Retina (tissue), 1 donor: ENCODE results near the gene URM1.

Source experiments
- DNase-seq: peaks from one replicate; pipeline ENCODE4 v3.0.0-alpha.2; 2016

URM1 gene

GRCh38 chr9:128389395-128390149 lies 18.4 kb downstream of the URM1 start:
- DNase-seq: no peak

- no peak for DNase-seq
These were observed 19.1 kb downstream of the URM1 start for GRCh38 chr9:128390150-128390812.

- no peak for DNase-seq
These were observed 19.9 kb downstream of the URM1 start for GRCh38 chr9:128390813-128391711.

GRCh38 chr9:128391956-128392301 lies 20.8 kb downstream of the URM1 start:
- DNase-seq: no peak

GRCh38 chr9:128392302-128393144 lies 21.3 kb downstream of the URM1 start:
- DNase-seq: peak; percentile 71

- peak; percentile 59 for DNase-seq
These were observed 22.1 kb downstream of the URM1 start for GRCh38 chr9:128393145-128393775.

GRCh38 chr9:128393970-128394369 lies 22.8 kb downstream of the URM1 start:
- no peak for DNase-seq

GRCh38 chr9:128394379-128395168 lies 23.4 kb downstream of the URM1 start:
- no peak for DNase-seq

GRCh38 chr9:128396970-128397613 lies 25.9 kb downstream of the URM1 start:
- no peak for DNase-seq

GRCh38 chr9:128397831-128398230 lies 26.7 kb downstream of the URM1 start:
- DNase-seq: no peak

GRCh38 chr9:128399861-128400260 lies 28.7 kb downstream of the URM1 start:
- DNase-seq: no peak

- DNase-seq: no peak
These were observed 33.4 kb downstream of the URM1 start for GRCh38 chr9:128404560-128404959.

- no peak for DNase-seq
These were observed 34.1 kb downstream of the URM1 start for GRCh38 chr9:128405077-128405779.

- no peak for DNase-seq
These were observed 34.6 kb downstream of the URM1 start for GRCh38 chr9:128405780-128406171.

GRCh38 chr9:128406848-128407391 lies 35.7 kb downstream of the URM1 start:
- DNase-seq: no peak

- peak; percentile 31 for DNase-seq
These were observed 37.8 kb downstream of the URM1 start for GRCh38 chr9:128408963-128409431.

- DNase-seq: peak; percentile 27
These were observed 38.3 kb downstream of the URM1 start for GRCh38 chr9:128409450-128409849.

- no peak for DNase-seq
These were observed 38.8 kb downstream of the URM1 start for GRCh38 chr9:128409978-128410377.

GRCh38 chr9:128411364-128412119 lies 40.4 kb downstream of the URM1 start:
- DNase-seq: no peak
